GM18526 (cell line): ENCODE data around the gene STON1.

Experiments used
- POLR2A ChIP-seq: IDR thresholded peaks from 3 replicates; pipeline ENCODE4 v1.6.1; 2011; ENCODE audit not compliant: insufficient read length; ENCODE audit errors: extremely low read depth

The STON1 gene

GRCh38 chr2:48545244-48545643 lies 15.3 kb downstream of the STON1 start:
- no peak for TF ChIP-seq POLR2A

- no peak for TF ChIP-seq POLR2A
Measured at GRCh38 chr2:48548840-48549239, 18.9 kb downstream of the STON1 start.

GRCh38 chr2:48549972-48550371 lies 20.0 kb downstream of the STON1 start:
- no peak for TF ChIP-seq POLR2A

GRCh38 chr2:48551548-48551947 lies 21.6 kb downstream of the STON1 start:
- no peak for TF ChIP-seq POLR2A

- no peak for TF ChIP-seq POLR2A
Measured at GRCh38 chr2:48558456-48558855, 28.5 kb downstream of the STON1 start.

GRCh38 chr2:48560546-48561209 lies 30.7 kb downstream of the STON1 start:
- TF ChIP-seq POLR2A = no peak

- no peak for TF ChIP-seq POLR2A
Measured at GRCh38 chr2:48562281-48562680, 32.3 kb downstream of the STON1 start.

GRCh38 chr2:48566592-48567310 lies 36.8 kb downstream of the STON1 start:
- no peak for TF ChIP-seq POLR2A

GRCh38 chr2:48567671-48568070 lies 37.7 kb downstream of the STON1 start:
- no peak for TF ChIP-seq POLR2A

- TF ChIP-seq POLR2A = no peak
Measured at GRCh38 chr2:48568547-48568946, 38.6 kb downstream of the STON1 start.

- no peak for TF ChIP-seq POLR2A
Measured at GRCh38 chr2:48569433-48569832, 39.5 kb downstream of the STON1 start.

GRCh38 chr2:48572816-48573215 lies 42.9 kb downstream of the STON1 start:
- no peak for TF ChIP-seq POLR2A

GRCh38 chr2:48574353-48575287 lies 44.7 kb downstream of the STON1 start:
- TF ChIP-seq POLR2A = no peak

GRCh38 chr2:48578313-48578712 lies 48.4 kb downstream of the STON1 start:
- no peak for TF ChIP-seq POLR2A

GRCh38 chr2:48583961-48584360 lies 54.0 kb downstream of the STON1 start:
- TF ChIP-seq POLR2A = no peak

GRCh38 chr2:48584551-48584950 lies 54.6 kb downstream of the STON1 start:
- TF ChIP-seq POLR2A = no peak
